Cardiac fibroblast (primary cell): Measurements from ENCODE around the gene KCNT1.

Source experiments
- DNase-seq, 2 donors: peaks; one replicate each; pipeline versions ENCODE4 v3.0.0 to v3.0.0-alpha.2; 2010; ENCODE audit warnings: low read depth in 2 of 2
- H3K4me3 ChIP-seq, 2 donors: replicated peaks in 1 of 2; 1 replicate in 1 of 2; 2 replicates in 1 of 2; pipeline ENCODE4 v1.5.1; 2011; ENCODE audit warnings: low read depth in 2 of 2, low read length in 2 of 2, mild to moderate bottlenecking in 2 of 2, moderate library complexity in 1 of 2
- TF ChIP-seq, protein P1 (sequence below): IDR thresholded peaks from one replicate; pipeline ENCODE4 v1.5.1; 2011; ENCODE audit warnings: low read depth, mild to moderate bottlenecking, low read length, inconsistent platforms

Gene KCNT1

DNA sequence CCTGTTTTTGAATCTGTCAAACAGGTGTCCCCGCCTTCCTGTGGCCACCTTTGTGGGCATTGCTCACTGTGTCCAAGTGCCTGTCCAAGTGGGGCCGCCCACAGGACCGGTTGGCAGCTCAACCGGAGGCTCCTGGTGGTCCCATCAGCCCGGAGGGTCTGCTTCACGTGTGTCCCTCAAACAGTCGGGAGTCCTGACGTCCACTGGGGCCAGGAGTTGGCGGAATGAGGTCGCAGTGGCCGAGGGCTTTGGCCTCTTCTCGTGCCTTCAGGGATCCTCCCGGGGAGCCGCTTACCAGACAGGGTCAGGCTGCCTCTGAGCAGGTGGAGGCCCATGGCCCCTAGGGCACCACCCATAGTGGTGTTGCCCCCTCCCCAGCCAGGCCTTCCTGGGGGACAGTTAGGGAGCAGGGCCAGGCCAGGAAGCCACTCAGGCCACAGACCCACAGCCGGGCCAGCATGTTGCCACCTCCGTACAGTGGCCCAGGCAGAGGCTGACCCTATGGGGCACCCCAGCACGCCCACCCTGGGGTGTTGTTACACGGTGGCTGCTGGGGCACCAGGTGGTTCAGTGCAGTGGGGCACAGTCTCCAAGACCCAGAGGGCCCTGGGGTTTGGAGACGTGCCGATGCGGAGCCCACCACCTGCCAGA, 69.5 kb downstream of the KCNT1 start:
- DNase-seq, result no peak
- TF ChIP-seq, protein P1, sequence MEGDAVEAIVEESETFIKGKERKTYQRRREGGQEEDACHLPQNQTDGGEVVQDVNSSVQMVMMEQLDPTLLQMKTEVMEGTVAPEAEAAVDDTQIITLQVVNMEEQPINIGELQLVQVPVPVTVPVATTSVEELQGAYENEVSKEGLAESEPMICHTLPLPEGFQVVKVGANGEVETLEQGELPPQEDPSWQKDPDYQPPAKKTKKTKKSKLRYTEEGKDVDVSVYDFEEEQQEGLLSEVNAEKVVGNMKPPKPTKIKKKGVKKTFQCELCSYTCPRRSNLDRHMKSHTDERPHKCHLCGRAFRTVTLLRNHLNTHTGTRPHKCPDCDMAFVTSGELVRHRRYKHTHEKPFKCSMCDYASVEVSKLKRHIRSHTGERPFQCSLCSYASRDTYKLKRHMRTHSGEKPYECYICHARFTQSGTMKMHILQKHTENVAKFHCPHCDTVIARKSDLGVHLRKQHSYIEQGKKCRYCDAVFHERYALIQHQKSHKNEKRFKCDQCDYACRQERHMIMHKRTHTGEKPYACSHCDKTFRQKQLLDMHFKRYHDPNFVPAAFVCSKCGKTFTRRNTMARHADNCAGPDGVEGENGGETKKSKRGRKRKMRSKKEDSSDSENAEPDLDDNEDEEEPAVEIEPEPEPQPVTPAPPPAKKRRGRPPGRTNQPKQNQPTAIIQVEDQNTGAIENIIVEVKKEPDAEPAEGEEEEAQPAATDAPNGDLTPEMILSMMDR, result no peak
- H3K4me3 ChIP-seq, result no peak overlapping the region

DNA sequence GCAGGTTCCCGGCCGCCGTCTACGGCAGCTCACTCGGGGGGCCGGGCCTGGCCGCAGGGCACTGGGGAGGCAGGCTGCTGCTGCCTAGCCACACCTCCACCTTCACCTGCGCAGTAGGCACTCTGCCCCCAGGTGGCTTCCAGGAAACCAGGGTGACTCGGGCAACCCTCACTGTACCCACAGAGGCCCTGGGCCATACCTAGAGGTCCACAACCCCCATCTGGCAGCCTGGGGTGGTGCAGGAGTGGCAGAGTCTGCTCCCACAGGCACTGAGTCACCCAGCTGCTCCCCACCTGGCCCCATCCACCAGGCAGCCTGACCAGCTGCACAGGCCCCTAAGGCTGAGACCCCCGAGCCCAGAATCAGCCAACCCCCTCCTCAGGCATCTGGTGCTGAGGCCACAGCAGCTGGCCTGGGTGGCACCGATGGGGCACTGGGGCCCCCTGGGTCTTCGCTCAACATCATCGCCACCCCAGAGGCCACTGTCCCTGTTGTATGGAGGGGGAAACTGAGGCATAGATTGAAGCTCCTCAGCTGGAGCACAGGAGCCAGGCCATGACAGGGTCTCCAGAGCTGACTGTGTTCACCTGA, 70.2 kb downstream of the KCNT1 start:
- no peak for DNase-seq
- H3K4me3 ChIP-seq, result no peak overlapping the region
- TF ChIP-seq, protein P1, result no peak

DNA sequence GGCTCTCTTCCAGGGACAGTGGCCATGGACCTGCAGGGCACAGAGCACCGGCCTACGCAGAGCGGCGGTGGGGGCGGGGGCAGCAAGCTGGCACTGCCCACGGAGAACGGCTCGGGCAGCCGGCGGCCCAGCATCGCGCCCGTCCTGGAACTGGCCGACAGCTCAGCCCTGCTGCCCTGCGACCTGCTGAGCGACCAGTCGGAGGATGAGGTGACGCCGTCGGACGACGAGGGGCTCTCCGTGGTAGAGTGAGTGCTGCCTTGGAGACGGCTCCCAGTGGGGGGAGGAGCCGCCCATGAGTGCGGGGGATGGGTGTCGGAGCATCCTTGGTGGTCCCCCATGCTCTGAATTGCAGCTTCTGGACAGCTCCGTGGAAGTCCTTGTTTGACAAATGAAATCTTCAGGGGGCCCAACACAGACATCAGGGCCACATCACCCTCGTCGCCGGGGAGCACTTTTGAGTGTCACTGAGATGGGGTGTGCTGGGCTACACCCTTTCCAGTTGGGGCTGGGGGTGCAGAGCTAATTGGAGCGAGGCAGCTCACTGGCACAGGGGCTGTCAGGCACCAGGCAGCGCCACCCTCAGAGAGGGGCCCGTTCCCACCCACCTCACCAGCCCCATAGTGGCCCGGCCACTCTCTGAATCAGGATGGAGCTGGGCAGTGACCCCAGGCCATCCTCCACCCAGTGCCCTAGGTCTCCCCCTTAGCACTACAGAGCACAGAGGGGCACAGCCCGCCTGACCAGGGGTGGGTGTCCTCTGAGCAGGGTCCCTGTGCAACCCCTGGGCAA, 70.9 kb downstream of the KCNT1 start:
- no peak overlapping the region for H3K4me3 ChIP-seq
- TF ChIP-seq, protein P1, result no peak
- DNase-seq, result no peak

DNA sequence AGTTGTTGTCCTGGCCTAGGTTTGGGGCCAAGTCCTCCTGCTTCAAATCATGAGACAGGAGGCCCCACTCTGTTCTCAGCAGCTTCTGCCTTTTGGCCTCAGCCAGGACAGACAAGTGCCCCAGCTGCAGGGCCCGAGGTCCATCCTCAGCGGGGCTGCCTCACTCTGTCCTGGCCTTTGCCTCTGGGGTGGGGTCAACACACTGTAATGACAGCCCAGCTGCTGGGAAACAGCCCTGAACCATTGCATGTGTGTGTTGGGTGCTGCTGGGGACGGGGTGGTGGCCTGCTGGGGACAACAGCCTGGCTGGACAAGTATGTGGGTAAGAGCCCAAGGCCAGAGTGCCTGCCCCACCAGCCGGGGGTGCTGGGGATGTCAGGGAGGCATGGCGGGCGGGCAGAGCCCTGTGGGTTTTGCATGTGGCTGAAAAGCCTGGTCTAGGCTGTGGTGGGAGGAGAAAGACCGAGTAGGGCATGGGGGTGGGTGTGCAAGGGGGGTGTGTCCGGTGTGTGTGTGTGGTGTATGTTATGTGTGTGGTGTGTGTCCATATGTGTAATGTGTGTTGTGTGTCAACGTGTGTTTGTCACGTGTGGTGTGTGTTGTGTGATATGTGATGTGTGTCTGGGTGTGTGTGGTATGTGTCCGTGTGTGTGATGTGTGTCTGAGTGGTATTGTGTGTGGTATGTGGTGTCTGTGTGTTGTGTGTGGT, 71.7 kb downstream of the KCNT1 start:
- DNase-seq, result no peak
- no peak overlapping the region for H3K4me3 ChIP-seq

GRCh38 chr9:135774239-135774747, 72.3 kb downstream of the KCNT1 start:
- H3K4me3 ChIP-seq, result no peak overlapping the region
- no peak for DNase-seq
- TF ChIP-seq, protein P1, result no peak

More for the DNA sequence above, 71.7 kb downstream of the KCNT1 start:
- TF ChIP-seq, protein P1, result no peak

DNA sequence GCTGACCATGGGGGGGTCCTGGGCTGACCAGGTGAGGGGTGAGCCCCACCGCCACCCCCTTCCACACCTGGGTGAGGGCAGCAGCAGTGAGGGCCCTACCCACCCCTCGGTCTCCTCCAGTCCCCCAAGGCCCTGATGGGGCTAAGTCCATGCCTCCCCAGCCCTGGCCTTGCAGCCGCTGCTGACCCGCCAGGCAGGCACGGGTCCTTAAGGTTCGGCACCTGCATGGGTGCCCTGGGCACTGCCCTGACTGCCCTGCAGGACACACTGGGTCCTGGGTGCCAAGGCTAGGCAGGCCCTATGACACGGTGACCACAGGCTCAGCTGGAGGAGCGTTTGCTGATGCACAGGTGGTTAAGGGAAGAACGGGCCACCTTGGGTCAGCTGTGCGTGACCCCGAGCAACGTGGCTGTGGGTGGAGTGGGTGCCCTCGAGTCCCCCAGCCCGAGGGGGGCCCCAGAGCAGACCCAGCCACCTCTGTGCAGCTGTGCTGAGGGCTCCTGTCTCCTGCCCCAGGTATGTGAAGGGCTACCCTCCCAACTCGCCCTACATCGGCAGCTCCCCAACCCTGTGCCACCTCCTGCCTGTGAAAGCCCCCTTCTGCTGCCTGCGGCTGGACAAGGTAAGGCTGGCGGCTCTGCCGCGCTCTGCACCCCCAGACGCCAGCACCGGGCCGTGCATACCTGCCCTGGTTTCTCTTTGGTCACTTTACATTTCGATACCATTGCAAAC, 73.0 kb downstream of the KCNT1 start:
- no peak overlapping the region for H3K4me3 ChIP-seq
- TF ChIP-seq, protein P1, result no peak
- no peak for DNase-seq
